KOPT-K1 (cell line): ENCODE measurements around the gene FAM237B.

Experiments
- H3K27ac ChIP-seq: fragments of 200-600 bp; sonication (generic); 2 replicates; pipeline ENCODE4 v1.5.1; 2016; ENCODE audit warnings: antibody characterized with exemption, mild to moderate bottlenecking, low read depth, low read length; ENCODE audit not compliant: poor library complexity, severe bottlenecking
- H3K36me3 ChIP-seq: fragments of 200-600 bp; sonication (generic); 2 replicates; pipeline ENCODE4 v1.5.1; 2017; ENCODE audit warnings: antibody characterized with exemption, mild to moderate bottlenecking, low read length, moderate library complexity; ENCODE audit not compliant: insufficient read depth
- H3K9me3 ChIP-seq: fragments of 200-600 bp; sonication (generic); 2 replicates; pipeline ENCODE4 v1.5.1; 2017; ENCODE audit warnings: antibody characterized with exemption, low read length, mild to moderate bottlenecking; ENCODE audit not compliant: insufficient read depth, poor library complexity, severe bottlenecking

FAM237B gene

GRCh38 chr7:90269163-90269562 lies 51.9 kb downstream of the FAM237B start:
- no peak overlapping the region for H3K27ac ChIP-seq
- no peaks in the 10 kb centered on the region for H3K36me3 ChIP-seq
- no peaks in the 10 kb centered on the region for H3K9me3 ChIP-seq

- H3K36me3 ChIP-seq, result no peaks in the 10 kb centered on the region
- no peak overlapping the region for H3K27ac ChIP-seq
- H3K9me3 ChIP-seq, result no peaks in the 10 kb centered on the region
These were observed 53.7 kb downstream of the FAM237B start for GRCh38 chr7:90267263-90267858.

- H3K27ac ChIP-seq, result no peak overlapping the region
These were observed 54.3 kb downstream of the FAM237B start for GRCh38 chr7:90266808-90267207.

More at GRCh38 chr7:90266808-90267207, 54.3 kb downstream of the FAM237B start:
- H3K9me3 ChIP-seq, result no peaks in the 10 kb centered on the region
- H3K36me3 ChIP-seq, result no peaks in the 10 kb centered on the region
